ENCODE data around the gene DAB2.

DNA sequence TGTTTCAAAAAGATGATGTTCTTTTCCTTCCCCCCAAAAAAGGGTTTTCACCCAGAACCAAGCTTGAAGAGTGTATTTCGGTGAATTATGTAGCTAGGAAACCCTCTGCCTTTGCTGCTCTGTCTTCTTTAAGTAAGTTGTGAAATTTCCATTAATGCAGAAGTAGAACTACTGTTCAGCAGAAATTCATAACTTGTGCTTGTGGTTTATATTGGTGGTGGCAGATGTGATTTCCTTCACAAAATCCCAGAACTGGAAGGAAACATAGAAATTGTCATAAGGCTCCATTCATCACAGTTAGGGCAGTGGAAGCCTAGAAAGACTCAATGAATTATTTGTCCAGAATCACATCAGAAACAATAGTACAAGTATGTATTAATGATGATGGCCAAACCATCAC lies 42.1 kb upstream of the DAB2 start:
- TF ChIP-seq EZH2 (IDR thresholded peaks at IDR 0.05; ENCODE audit: insufficient read depth, poor library complexity, severe bottlenecking) (no peak), EZH2phosphoT487 (IDR thresholded peaks at IDR 0.05; ENCODE audit: insufficient read depth, low read depth) (no peak)
